Posterior cingulate gyrus (tissue), 11 donors: ENCODE measurements around the gene GFER.

Experiments used
- DNase-seq, 10 donors: peaks; one replicate each; pipeline versions ENCODE4 v3.0.0 to v3.0.0-alpha.2; 2020 to 2021; ENCODE audit warnings: mixed read lengths in 3 of 10
- intact Hi-C: fragments of 100-400 bp; cut with DNase I; formaldehyde crosslinking; loops from one replicate; pipeline ENCODE4 v1.15.1; 2023

Gene GFER

GRCh38 chr16:2035431-2036199, 51.6 kb downstream of the GFER start:
- DNase-seq = peak in 2 of 10 donors; percentile 34 to 72
- intact Hi-C loops = no loop called here

- intact Hi-C loops = no loop called here
- DNase-seq = no peak
These were observed 52.4 kb downstream of the GFER start for GRCh38 chr16:2036200-2036966.

GRCh38 chr16:2037115-2037514, 53.1 kb downstream of the GFER start:
- intact Hi-C loops = no loop called here

More at GRCh38 chr16:2037115-2037514, 53.1 kb downstream of the GFER start:
- no peak for DNase-seq
